ENCODE measurements around the gene FAHD2A.

GRCh38 chr2:95391641-95392310 is 10.7 kb upstream of the FAHD2A start:
- TF ChIP-seq, protein P1, sequence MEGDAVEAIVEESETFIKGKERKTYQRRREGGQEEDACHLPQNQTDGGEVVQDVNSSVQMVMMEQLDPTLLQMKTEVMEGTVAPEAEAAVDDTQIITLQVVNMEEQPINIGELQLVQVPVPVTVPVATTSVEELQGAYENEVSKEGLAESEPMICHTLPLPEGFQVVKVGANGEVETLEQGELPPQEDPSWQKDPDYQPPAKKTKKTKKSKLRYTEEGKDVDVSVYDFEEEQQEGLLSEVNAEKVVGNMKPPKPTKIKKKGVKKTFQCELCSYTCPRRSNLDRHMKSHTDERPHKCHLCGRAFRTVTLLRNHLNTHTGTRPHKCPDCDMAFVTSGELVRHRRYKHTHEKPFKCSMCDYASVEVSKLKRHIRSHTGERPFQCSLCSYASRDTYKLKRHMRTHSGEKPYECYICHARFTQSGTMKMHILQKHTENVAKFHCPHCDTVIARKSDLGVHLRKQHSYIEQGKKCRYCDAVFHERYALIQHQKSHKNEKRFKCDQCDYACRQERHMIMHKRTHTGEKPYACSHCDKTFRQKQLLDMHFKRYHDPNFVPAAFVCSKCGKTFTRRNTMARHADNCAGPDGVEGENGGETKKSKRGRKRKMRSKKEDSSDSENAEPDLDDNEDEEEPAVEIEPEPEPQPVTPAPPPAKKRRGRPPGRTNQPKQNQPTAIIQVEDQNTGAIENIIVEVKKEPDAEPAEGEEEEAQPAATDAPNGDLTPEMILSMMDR (IDR thresholded peaks at IDR 0.05; ENCODE audit: control extremely low read depth in 1 of 3, insufficient read depth in 1 of 3, low read depth in 1 of 3, low read length in 3 of 3): no peak
- TF ChIP-seq NRF1 (IDR thresholded peaks at IDR 0.05; ENCODE audit: low read depth, low read length) (no peak), TCF12 (IDR thresholded peaks at IDR 0.05; ENCODE audit: low read depth, low read length) (no peak), GTF2F1 (IDR thresholded peaks at IDR 0.05; ENCODE audit: borderline replicate concordance, low read depth, low read length) (no peak), CEBPB (IDR thresholded peaks at IDR 0.05; ENCODE audit: low read depth, low read length) (no peak), YY1 (IDR thresholded peaks at IDR 0.05; ENCODE audit: low read depth, low read length) (no peak)
